ENCODE measurements around the gene AHRR.

AHRR gene

DNA sequence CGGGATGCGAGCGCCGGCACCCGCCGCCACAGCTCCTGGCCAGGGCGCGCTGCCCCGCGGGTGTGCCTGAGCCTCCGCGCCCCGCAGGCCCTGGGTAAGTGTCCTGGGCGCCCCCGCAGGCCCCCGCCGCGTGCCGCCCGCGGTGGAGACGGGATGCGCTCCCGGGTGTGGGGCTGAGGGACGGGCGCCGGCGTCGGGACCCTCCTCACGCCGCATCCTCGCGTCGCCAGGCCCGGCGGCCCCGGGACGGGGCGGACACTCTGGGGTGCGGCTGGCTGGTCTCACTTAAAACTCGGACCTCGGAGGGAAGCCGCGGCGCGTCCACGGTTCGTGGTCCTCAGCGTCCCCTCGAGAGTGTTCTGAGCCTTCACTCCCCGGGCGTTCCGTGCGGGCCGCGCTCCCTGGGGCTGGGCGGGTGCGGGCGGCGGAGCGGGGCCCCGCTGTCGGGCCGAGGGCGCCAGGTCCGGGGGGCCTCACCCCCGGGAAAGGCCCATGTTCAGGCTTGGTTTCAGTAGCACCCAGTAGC lies 275 bp downstream of the AHRR start:
- DNase-seq (ENCODE audit: low read depth), result no peak

DNA sequence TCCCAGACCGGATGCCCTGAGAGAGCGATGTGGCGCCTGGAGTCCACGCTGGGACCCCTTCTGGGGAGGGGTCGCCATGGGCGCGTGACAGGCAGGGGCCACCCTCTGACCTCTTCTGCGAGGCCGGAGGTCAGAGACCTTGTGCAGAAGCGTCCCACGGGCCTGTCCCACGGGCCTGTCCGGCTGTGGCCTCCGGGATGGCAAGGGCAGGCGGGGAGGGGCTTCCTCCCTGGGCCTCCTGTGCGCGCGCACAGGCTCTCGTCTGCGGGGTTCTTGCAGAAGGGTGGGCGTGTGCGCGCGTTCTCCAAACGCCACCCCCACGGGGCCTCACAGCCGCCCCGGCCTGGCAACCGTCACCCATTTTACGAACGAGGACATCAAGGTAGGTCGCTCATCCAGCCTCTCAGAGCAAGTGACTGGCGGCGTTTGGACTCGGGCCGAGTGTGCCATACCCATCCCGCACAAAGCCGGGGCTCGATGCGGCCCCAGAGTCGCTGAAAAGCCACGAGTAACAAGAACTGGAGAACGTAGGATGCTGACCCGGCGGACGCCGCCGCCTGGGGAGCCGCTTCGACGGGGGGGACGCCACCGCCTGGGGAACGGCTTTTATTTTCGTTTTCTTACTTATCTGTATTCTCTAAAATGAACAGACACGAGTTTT lies 897 bp downstream of the AHRR start:
- no peak for DNase-seq (ENCODE audit: low read depth)

DNA sequence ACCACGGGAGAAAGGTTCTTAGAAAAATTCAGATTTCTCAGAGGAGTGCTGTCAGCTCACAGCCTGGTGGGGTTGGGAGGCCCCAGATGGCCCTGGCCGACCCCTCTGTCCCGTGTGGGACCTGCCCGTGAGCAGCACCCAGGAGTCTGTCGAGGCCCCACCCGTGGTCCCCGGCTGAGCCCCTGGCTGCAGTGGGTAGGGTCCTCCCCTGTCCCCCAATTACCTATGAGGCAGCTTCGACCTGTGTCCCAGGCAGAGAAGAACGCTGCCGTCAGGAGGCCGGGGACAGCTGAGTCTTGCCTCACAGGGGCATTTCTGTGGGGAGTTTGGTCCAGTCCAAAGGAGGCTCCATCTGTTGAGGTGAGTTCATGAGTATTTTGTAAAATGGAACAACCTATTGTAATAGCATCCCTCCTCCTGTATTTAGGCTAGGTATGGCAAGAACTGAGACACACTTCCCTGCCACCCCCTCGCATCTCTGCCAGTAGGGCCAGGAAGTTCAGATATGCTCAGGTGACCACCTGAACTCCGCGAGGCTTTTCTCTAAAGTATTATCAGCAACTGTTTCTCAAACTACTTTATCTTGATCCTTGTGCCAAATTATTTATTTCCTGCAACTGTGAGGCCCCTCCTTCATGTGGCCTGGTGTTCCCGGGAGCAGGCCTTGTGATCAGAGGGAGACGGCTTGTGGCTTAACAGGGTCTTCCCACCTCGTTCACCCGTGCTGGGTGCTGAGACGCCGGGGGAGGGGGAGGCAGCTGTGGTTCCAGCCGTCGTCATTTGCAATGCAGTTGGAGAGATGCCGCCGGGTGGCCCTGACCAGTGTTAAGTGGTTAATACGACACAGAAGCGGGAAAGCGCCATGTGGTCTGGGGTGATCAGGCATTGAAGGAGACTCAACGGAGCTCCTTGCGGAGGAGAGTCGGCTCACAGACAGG lies 1.7 kb downstream of the AHRR start:
- no peak for DNase-seq (ENCODE audit: low read depth)

- no peak for DNase-seq (ENCODE audit: low read depth)
These were observed 3.5 kb downstream of the AHRR start for GRCh38 chr5:324736-325612.

DNA sequence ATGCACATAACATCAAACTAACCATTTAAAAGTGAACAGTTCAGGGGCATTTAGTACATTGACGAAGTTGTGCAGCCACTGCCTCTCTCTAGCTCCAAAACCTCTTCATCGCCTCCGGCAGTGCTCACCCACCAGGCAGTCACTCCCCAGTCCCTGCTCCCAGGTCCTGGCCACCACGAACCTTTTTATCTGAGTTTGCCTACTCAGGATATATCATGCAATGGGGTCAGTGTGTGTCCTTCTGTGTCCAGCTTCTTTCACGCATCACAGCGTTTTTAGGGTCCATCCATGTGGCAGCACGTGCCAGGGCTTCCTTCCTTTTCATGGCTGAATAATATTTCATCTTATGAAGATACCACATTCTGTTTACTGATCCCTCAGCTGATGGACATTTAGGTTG lies 4.6 kb downstream of the AHRR start:
- no peak for DNase-seq (ENCODE audit: low read depth)

GRCh38 chr5:329121-329735 lies 7.7 kb downstream of the AHRR start:
- no peak for DNase-seq (ENCODE audit: low read depth)

GRCh38 chr5:329768-330167 lies 8.3 kb downstream of the AHRR start:
- DNase-seq (ENCODE audit: low read depth), result no peak

GRCh38 chr5:332843-333242 lies 11.3 kb downstream of the AHRR start:
- DNase-seq (ENCODE audit: low read depth), result no peak

- no peak for DNase-seq (ENCODE audit: low read depth)
These were observed 12.4 kb downstream of the AHRR start for GRCh38 chr5:333945-334344.

DNA sequence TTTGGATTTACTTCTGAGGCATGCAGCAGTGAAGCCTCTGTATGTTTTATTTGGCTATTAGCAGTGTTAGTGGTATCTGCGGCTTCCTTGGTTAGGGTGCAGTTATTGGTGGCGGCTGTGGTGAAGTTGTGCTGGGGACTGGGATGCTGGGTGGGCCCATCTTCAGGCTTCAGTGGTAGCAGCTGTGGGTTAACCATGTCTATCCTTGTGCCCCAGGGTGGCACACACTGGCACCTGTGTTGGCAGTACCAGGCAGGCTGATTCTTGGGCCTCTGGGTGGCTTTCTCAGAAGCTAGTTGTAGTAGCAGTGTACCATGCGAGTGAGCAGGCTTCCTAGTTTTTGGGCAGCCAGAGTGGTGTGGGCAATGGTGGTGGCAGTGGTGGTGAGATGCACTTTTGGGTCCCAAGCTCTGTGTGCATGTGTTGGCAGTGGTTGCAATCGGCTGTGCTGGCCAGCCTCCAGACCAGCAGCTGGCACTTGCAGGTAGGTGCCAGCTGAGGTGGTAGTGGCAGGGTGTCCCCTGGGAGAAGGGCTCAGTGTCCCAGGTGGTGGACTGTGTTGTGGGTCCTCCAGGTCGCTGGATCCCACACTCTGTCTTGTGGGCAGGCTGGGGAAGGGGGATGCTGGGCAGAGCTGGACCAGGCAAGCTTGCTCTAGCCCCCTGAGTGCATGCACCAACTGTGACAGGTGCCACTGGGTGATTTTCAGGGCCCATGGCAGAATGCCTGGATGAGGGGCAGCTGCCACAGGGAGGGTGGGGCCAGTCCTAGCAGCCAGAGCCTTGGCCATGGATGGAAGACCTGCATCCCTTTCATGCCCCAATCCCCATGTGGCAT lies 13.6 kb downstream of the AHRR start:
- no peak for DNase-seq (ENCODE audit: low read depth)

- no peak for DNase-seq (ENCODE audit: low read depth)
These were observed 14.2 kb downstream of the AHRR start for GRCh38 chr5:335740-336038.

DNA sequence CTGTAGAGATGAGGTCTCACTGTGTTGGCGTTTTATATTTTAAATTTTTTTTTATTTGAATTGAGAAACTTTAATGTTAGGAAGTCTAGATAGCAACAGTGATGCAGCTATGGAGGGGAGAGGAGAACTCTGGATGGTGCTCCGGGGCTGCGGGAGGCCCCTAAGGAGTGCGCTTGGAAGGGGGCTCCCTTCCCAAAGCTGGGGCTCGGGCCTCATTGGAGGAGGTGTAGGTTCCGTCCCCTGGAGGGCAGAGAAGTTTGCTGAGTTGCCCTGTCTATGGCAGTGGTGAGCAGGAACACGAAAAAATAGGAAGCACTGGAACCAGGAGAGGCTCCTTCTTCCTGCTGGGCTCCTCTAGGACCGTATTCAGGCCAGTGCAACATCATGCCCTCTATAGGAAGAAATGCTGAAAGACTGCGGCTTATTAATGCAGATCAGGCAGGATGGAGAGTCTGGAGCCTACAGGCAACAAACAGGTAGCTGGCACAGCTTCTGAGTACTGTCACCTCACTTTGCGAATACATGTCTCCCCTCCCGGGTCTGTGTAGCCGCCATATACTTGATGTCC lies 16.1 kb downstream of the AHRR start:
- DNase-seq (ENCODE audit: low read depth), result no peak

DNA sequence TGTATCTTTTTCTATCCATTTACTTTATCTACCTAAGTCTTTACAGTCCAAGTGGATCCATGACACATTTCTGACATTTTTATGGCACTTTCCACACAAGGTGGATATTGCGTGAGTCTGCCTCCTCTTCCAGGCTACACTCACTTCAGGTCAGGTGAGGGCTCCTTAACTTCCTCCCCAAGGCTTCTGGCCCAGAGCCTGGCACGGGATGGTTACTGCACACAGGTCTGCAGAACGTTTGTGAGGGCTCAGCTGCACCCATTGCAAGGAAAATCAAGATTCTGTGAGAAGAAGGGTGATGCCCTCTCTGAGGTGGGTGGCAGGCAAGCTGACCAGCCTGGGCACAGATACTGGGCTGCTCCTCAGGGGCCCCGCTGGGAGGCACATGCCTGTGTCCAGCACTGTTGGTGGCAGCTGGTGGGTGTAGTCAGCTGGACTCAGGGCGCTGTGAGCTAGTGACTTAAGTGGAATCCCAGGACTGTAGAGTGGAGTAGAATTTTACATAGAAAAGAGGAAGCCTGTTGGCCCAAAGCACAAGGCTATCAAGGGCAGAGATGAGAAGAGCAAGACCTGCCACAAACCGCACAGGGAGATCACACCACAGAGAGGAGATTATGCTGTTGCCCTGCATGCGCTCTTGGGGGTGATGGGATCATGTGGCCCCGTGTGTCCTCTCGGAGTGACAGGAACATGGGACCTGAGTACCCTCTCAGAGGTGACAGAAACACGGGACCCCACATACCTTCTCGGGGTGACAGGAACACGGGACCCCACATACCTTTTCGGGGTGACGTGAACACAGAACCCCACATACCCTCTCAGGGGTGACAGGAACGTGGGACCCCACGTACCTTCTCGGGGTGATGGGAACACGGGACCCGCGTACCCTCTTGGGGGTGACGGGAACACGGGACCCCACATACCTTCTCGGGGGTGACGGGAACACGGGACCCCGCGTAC lies 21.3 kb downstream of the AHRR start:
- DNase-seq (ENCODE audit: low read depth), result no peak

DNA sequence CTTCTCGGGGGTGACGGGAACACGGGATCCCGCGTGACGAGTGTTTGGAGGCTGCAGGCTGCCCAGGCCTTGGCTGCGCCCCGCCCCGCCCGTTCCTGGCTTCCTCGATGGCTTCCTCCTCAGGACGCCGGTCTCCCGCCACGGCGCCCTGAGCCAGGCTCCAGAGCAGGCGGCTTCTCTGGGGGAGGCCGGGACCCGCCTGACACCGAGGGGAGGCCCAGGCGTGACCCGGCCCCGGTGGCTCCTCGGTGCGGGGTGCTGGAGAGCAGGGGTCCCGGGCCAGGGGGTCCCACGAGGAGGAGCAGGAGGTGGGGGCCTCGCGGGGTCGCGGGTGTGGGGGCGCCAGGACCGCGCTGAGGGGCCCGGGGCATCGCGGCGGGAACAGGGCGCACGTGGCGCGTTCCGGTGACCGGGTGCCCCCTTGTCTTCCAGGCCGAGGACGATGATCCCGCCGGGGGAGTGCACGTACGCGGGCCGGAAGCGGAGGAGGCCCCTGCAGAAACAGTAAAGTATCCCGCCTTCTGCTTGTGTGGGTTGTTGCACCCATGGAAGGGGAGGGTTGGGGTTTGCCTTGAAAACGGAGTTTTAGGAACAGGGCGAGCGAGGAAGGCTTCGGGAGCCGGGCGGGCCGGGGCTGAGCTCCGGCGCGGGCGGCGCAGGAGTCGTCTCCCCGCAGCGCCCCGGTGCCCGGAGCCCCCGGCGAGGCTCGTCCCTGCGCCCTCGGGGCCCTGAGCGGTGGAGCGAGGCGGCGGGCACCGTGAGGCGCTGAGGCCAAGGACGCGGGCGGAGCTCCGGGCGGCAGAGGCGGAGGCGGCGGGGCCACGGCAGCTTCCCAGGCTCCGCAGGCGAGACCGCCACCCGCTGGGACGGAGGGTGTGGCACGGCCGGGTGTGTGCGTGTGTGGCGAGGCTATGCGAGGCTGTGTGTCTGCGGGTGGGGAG lies 22.2 kb downstream of the AHRR start:
- DNase-seq (ENCODE audit: low read depth), result no peak

GRCh38 chr5:344668-345067 lies 23.2 kb downstream of the AHRR start:
- no peak for DNase-seq (ENCODE audit: low read depth)

- no peak for DNase-seq (ENCODE audit: low read depth)
These were observed 24.1 kb downstream of the AHRR start for GRCh38 chr5:345404-346195.

- DNase-seq (ENCODE audit: low read depth), result no peak
These were observed 24.9 kb downstream of the AHRR start for GRCh38 chr5:346229-346935.
